ENCODE data around the gene GABRG3.

Gene GABRG3

GRCh38 chr15:27271258-27271657, 300.3 kb downstream of the GABRG3 start:
- TF ChIP-seq CTCF (IDR thresholded peaks at IDR 0.05; ENCODE audit: control insufficient read depth, insufficient read depth, low read depth, low read length, missing control alignments) = no peak

DNA sequence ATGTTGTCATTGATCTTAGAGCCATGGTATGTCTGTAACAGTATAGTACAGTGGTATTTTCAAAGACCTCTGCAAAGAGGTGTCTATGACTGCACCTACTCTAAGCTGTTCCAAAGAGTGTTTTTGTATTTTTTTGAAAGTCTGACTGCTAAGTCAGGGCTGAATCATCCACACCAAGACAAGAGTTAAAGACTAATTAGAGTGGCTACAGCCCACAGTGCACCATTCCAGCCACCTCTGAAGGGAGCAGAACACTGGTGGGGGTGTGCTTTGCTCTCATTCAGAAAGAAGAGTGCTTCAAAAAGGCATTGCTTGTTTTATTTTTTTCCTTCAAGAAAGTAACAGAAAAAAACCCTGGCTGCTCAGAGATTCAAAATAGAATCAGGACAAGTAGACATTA, 301.4 kb downstream of the GABRG3 start:
- DNase-seq (ENCODE audit: low read depth) = no peak
- no peak overlapping the region for H3K4me3 ChIP-seq (ENCODE audit: control insufficient read depth, low read depth, low read length)
- no peak for TF ChIP-seq CTCF (IDR thresholded peaks at IDR 0.05; ENCODE audit: control insufficient read depth, insufficient read depth, low read depth, low read length, missing control alignments)

More at GRCh38 chr15:27271258-27271657, 300.3 kb downstream of the GABRG3 start:
- no peak overlapping the region for H3K4me3 ChIP-seq (ENCODE audit: control insufficient read depth, low read depth, low read length)
- no peak for DNase-seq (ENCODE audit: low read depth)

DNA sequence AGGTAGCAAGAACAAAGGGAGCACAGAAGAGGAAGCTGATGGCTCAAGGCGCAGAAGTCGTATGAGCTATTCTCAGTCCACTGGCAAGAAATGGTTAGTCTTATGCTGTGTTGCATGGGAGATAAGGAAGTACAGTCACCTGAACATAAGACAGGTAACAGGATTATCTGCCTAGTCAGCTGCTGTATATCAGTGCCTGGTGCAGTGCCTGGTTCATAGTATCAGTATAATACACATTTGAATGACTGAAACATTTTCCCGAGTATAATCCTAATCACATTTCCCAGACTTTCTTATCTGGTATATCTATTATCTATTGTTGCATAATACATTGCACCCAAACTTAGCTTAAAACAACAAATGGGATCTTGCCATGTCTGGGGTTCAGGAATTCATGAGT, 302.5 kb downstream of the GABRG3 start:
- no peak for TF ChIP-seq CTCF (IDR thresholded peaks at IDR 0.05; ENCODE audit: control insufficient read depth, insufficient read depth, low read depth, low read length, missing control alignments)
- no peak overlapping the region for H3K4me3 ChIP-seq (ENCODE audit: control insufficient read depth, low read depth, low read length)
- no peak for DNase-seq (ENCODE audit: low read depth)

DNA sequence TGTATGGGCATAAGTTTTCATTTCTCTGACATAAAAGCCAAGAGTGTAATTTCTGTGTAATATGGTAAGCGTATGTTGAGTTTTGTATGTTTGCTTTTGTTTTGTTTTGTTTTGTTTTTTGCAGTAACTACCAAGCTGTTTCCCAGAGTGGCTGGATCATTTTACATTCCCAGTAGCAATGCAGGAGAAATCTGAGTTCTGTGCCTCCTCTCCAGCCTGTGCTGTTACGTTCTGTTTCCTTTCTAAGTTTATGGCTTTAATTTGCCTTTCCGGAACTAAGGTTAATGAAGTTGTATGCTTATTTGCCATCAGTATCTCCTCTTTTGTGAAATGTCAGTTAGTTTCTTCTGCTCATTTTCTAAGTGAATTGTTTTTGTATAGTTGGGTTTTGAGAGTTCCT, 307.8 kb downstream of the GABRG3 start:
- no peak for DNase-seq (ENCODE audit: low read depth)
- TF ChIP-seq CTCF (IDR thresholded peaks at IDR 0.05; ENCODE audit: control insufficient read depth, insufficient read depth, low read depth, low read length, missing control alignments) = no peak
- H3K4me3 ChIP-seq (ENCODE audit: control insufficient read depth, low read depth, low read length) = no peak overlapping the region

- H3K4me3 ChIP-seq (ENCODE audit: control insufficient read depth, low read depth, low read length) = no peak overlapping the region
- no peak for DNase-seq (ENCODE audit: low read depth)
- no peak for TF ChIP-seq CTCF (IDR thresholded peaks at IDR 0.05; ENCODE audit: control insufficient read depth, insufficient read depth, low read depth, low read length, missing control alignments)
Measured at GRCh38 chr15:27292641-27293040, 321.7 kb downstream of the GABRG3 start.

- no peak for TF ChIP-seq CTCF (IDR thresholded peaks at IDR 0.05; ENCODE audit: control insufficient read depth, insufficient read depth, low read depth, low read length, missing control alignments)
Measured at GRCh38 chr15:27293607-27294006, 322.6 kb downstream of the GABRG3 start.

GRCh38 chr15:27317736-27318135, 346.8 kb downstream of the GABRG3 start:
- no peak overlapping the region for H3K4me3 ChIP-seq (ENCODE audit: control insufficient read depth, low read depth, low read length)
- TF ChIP-seq CTCF (IDR thresholded peaks at IDR 0.05; ENCODE audit: control insufficient read depth, insufficient read depth, low read depth, low read length, missing control alignments) = no peak
- DNase-seq (ENCODE audit: low read depth) = no peak

More at GRCh38 chr15:27293607-27294006, 322.6 kb downstream of the GABRG3 start:
- no peak overlapping the region for H3K4me3 ChIP-seq (ENCODE audit: control insufficient read depth, low read depth, low read length)
- DNase-seq (ENCODE audit: low read depth) = no peak
